Lung (tissue), 12 donors: ENCODE results near the gene TCF7. TPM values are rescaled to one million over a fixed set of nuclear protein-coding genes. Genes with fewer than 3 reads are reported as not detected.

Experiments used
- ATAC-seq: fragments of 200-7000 bp; cut with Tn5 transposase; one replicate; pipeline ENCODE4 v1.9.1; 2020; ENCODE audit warnings: moderate number of reproducible peaks; ENCODE audit not compliant: insufficient read depth, low FRiP score
- DNase-seq, 3 donors: peaks; one replicate each; pipeline ENCODE4 v3.0.0-alpha.2; 2013 to 2017
- H3K27ac ChIP-seq, 2 donors: one replicate each; pipeline ENCODE4 v1.5.1; 2013; ENCODE audit warnings: mild to moderate bottlenecking in 2 of 2, moderate library complexity in 2 of 2, control low read depth in 1 of 2, inconsistent platforms in 1 of 2, low read depth in 1 of 2, low read length in 1 of 2
- H3K27me3 ChIP-seq, 3 donors: one replicate each; pipeline ENCODE4 v1.5.1; 2013; ENCODE audit warnings: low read length in 2 of 3; ENCODE audit not compliant: control insufficient read depth in 3 of 3, insufficient read depth in 3 of 3
- H3K36me3 ChIP-seq, 4 donors: one replicate each; pipeline ENCODE4 v1.5.1; 2013; ENCODE audit warnings: low read length in 4 of 4, mild to moderate bottlenecking in 1 of 4, moderate library complexity in 1 of 4; ENCODE audit not compliant: control insufficient read depth in 4 of 4, insufficient read depth in 4 of 4
- H3K4me1 ChIP-seq, 5 donors: one replicate each; pipeline ENCODE4 v1.5.1; 2013; ENCODE audit warnings: low read length in 5 of 5, mild to moderate bottlenecking in 2 of 5, moderate library complexity in 1 of 5; ENCODE audit not compliant: control insufficient read depth in 5 of 5, insufficient read depth in 5 of 5
- H3K4me3 ChIP-seq: one replicate; pipeline ENCODE4 v1.5.1; 2013; ENCODE audit warnings: mild to moderate bottlenecking, control low read depth, moderate library complexity
- H3K9ac ChIP-seq, 2 donors: one replicate each; pipeline ENCODE4 v1.5.1; 2013; ENCODE audit warnings: low read length in 2 of 2, control low read depth in 1 of 2; ENCODE audit not compliant: insufficient read depth in 1 of 2
- H3K9me3 ChIP-seq, 4 donors: one replicate each; pipeline ENCODE4 v1.5.1; 2013; ENCODE audit warnings: low read length in 3 of 4, mild to moderate bottlenecking in 1 of 4, moderate library complexity in 1 of 4; ENCODE audit not compliant: control insufficient read depth in 4 of 4, insufficient read depth in 3 of 4
- WGBS, 2 donors: extraction: QIAGEN DNeasy Blood & Tissue Kit; methylation state at CpG; one replicate each; pipeline ENCODE4 v1.1.7; 2013; 5-methylcytosine and 5-hydroxymethylcytosine counted together
- polyA plus RNA-seq, 2 donors: library from polyadenylated mRNA; stranded (reverse); fragments of 200-250 nt; gene quantifications; one replicate each; pipeline ENCODE4 v1.2.1, GENCODE V29; 2013
- total RNA-seq, 2 donors: library from RNA; depleted of rRNA in 1 of 2; stranded (reverse); fragments of >200 nt in 1 of 2; gene quantifications; one replicate each; pipeline ENCODE4 v1.2.1, GENCODE V29; 2014 to 2021
- TF ChIP-seq, protein P1 (sequence below): IDR thresholded peaks from 2 replicates; pipeline ENCODE4 v1.5.1; 2012; ENCODE audit warnings: mild to moderate bottlenecking; ENCODE audit errors: control extremely low read depth, extremely low read depth
- donor health status: control.
- donor health status: control.
- donor health status: Bipolar disorder and iron deficiency.
- donor health status: healthy.
- donor health status: DM: yes; HTN: yes; CAD: no.

Gene TCF7
- total and polyA plus RNA-seq, 4 donors, result 2.9 to 6.0 (median 3.4) TPM

DNA sequence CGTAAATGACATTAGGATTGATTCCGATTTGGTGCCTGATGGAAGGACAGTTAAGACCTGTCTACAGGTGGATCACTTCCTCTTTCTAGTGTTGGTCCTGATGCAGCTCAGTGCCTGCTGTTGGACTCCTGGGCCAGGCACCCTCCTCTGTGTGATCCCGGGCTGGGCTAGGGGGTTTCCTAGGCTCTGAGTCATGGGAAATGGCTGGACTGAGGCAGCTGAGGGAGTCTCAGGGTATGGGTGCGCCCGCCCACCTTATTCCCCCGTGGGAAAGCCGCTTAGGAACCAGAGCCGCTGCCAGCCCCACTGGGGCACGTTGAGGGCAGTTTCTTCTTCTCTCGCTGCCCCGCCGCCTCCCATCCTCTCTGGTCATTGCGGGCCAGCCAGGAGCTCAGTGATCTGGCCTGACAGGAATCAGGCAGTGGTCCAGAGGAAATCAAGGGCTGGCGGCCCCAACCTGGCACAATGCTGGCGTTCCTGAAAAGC lies 12.9 kb downstream of the TCF7 start:
- H3K9me3 ChIP-seq, result no peaks in the 10 kb centered on the region
- no peak overlapping the region for H3K9ac ChIP-seq
- DNase-seq (no peak), ATAC-seq (no peak)
- H3K36me3 ChIP-seq, result peaks cover 0 to 16% (median 7%) of the 10 kb centered on the region in 4 donors
- H3K27me3 ChIP-seq, result no peaks in the 10 kb centered on the region
- 60 to 76% methylated on average over 15 of the region's 15 CpGs for WGBS, 2 donors
- TF ChIP-seq, protein P1, sequence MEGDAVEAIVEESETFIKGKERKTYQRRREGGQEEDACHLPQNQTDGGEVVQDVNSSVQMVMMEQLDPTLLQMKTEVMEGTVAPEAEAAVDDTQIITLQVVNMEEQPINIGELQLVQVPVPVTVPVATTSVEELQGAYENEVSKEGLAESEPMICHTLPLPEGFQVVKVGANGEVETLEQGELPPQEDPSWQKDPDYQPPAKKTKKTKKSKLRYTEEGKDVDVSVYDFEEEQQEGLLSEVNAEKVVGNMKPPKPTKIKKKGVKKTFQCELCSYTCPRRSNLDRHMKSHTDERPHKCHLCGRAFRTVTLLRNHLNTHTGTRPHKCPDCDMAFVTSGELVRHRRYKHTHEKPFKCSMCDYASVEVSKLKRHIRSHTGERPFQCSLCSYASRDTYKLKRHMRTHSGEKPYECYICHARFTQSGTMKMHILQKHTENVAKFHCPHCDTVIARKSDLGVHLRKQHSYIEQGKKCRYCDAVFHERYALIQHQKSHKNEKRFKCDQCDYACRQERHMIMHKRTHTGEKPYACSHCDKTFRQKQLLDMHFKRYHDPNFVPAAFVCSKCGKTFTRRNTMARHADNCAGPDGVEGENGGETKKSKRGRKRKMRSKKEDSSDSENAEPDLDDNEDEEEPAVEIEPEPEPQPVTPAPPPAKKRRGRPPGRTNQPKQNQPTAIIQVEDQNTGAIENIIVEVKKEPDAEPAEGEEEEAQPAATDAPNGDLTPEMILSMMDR, result no peak
- peaks cover 4 to 43% (median 19%) of the 10 kb centered on the region in 5 donors for H3K4me1 ChIP-seq
- peak overlapping the region in 1 of 2 donors; percentile 3 for H3K27ac ChIP-seq
- no peak overlapping the region for H3K4me3 ChIP-seq

DNA sequence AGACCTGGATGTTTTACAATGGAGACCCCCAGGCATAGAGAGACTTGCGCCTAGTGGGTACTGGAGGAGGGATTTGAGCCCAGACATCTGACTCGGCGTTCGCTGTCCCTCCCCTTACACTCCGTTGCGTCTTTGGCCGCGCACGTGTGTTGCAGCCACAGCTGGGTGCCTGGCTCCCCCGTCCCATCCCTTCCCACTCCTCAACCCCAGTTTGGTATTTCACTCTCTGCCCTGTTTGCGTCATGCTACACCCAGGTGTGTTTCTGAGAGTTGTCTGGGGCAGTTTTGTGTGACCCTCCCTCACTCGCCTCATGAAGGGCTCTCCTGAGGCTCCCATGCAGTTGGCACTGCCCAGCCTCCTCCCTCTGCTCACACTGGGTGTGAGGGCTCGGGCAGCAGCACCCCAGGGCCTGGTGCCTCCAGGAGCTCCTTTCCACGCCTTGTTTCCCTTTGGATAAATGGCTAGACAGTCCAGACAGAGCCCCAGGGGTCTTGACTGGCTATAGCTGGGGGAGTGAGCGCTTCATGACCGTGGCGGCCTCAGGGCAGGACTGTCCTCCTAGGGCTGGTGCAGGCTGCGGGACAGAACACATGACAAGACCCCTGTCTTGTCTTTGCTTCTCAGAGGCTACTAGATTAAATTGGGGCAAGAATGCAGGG lies 13.6 kb downstream of the TCF7 start:
- ATAC-seq (no peak), DNase-seq (no peak)
- H3K4me1 ChIP-seq, result peaks cover 4 to 48% (median 20%) of the 10 kb centered on the region in 5 donors

DNA sequence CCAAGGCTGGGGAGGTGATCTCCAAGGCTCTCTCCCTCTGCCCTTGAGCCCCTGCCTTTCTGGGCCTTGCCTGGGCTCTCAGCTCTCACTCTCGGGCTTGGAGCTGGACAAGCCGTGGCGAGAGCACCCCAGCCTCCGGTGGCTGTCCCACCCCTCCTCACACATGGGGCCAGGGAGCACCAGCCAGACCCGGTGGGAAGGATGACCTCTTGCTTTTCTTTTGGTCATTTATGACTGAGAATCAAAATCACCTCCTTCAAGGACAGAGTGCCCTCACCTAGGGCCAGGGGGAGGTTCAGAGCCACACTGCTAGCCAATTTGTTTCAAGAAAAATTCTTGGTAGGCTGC lies 14.1 kb downstream of the TCF7 start:
- Histone ChIP-seq H3K27ac (peak overlapping the region in 1 of 2 donors; percentile 46), H3K27me3 (no peaks in the 10 kb centered on the region), H3K9me3 (no peaks in the 10 kb centered on the region), H3K4me1 (peaks cover 4 to 48% (median 20%) of the 10 kb centered on the region in 5 donors), H3K9ac (no peak overlapping the region), H3K36me3 (peaks cover 0 to 18% (median 7%) of the 10 kb centered on the region in 4 donors), H3K4me3 (no peak overlapping the region)
- ATAC-seq, result no peak
- DNase-seq, result no peak
- 77 to 78% methylated on average over 5 of the region's 5 CpGs for WGBS, 2 donors
- TF ChIP-seq, protein P1, result no peak

More for the DNA sequence above, 13.6 kb downstream of the TCF7 start:
- peaks cover 0 to 13% (median 7%) of the 10 kb centered on the region in 4 donors for H3K36me3 ChIP-seq
- H3K4me3 ChIP-seq, result no peak overlapping the region
- H3K27me3 ChIP-seq, result no peaks in the 10 kb centered on the region
- WGBS, 2 donors, result 83 to 84% methylated on average over 18 of the region's 18 CpGs
- H3K27ac ChIP-seq, result peak overlapping the region in 1 of 2 donors; percentile 46
- TF ChIP-seq, protein P1, result no peak
- H3K9ac ChIP-seq, result no peak overlapping the region
- no peaks in the 10 kb centered on the region for H3K9me3 ChIP-seq
